ENCODE measurements around the gene SLC6A6. TPM values are rescaled to one million over a fixed set of nuclear protein-coding genes. Genes with fewer than 3 reads are reported as not detected.

Gene SLC6A6
- total and polyA plus RNA-seq, 2 experiments from 2014 or later = 4.6 to 10.6 TPM

- Histone ChIP-seq H3K4me2 (ENCODE audit: unreplicated experiment) (no peak overlapping the region), H3K79me2 (ENCODE audit: insufficient read depth) (no peaks in the 10 kb centered on the region), H3K27ac (no peak overlapping the region), H3K9ac (peak overlapping the region; percentile 52; the same call in 1 of the 2 replicates), H3K4me3 (no peak overlapping the region), H2AFZ (no peak overlapping the region), H3K36me3 (ENCODE audit: low read depth) (no peaks in the 10 kb centered on the region), H4K20me1 (ENCODE audit: insufficient read depth) (no peaks in the 10 kb centered on the region), H3K4me1 (ENCODE audit: insufficient read depth) (no peaks in the 10 kb centered on the region), H3F3A (ENCODE audit: insufficient read depth) (no peaks in the 10 kb centered on the region; the same call in 1 of the 2 replicates), H3K9me2 (ENCODE audit: insufficient read depth) (no peaks in the 10 kb centered on the region), H3K9me3 (ENCODE audit: low read depth) (no peaks in the 10 kb centered on the region), H3K27me3 (replicated peaks; ENCODE audit: insufficient read depth) (peaks cover 4% of the 10 kb centered on the region; the same call in 1 of the 2 replicates)
- WGBS, 2 experiments (ENCODE audit: low coverage in 1 of 2, low lambda C conversion rate in 2 of 2, missing lambda C conversion rate in 2 of 2) = 74% methylated on average over 9 of the region's 9 CpGs
- in situ Hi-C loops (cut with MboI) = loop anchor here (25.0 kb wide), 1 partner anchor 387 kb away; no protein-coding TSS in a partner anchor
- TF ChIP-seq EZH2phosphoT487 (IDR thresholded peaks at IDR 0.05; ENCODE audit: insufficient read depth, low read depth) (no peak), EZH2 (IDR thresholded peaks at IDR 0.05; ENCODE audit: insufficient read depth, poor library complexity, severe bottlenecking) (no peak)
- DNase-seq = no peak
These were observed 122.7 kb downstream of the SLC6A6 start for GRCh38 chr3:14524920-14525660.

GRCh38 chr3:14525685-14526631, 123.6 kb downstream of the SLC6A6 start:
- DNase-seq = peak; percentile 69
- Histone ChIP-seq H3K4me2 (ENCODE audit: unreplicated experiment) (no peak overlapping the region), H3K4me1 (ENCODE audit: insufficient read depth) (no peaks in the 10 kb centered on the region), H3F3A (ENCODE audit: insufficient read depth) (no peaks in the 10 kb centered on the region; the same call in 1 of the 2 replicates), H3K9me2 (ENCODE audit: insufficient read depth) (no peaks in the 10 kb centered on the region), H2AFZ (peak overlapping the region; percentile 39), H3K36me3 (ENCODE audit: low read depth) (no peaks in the 10 kb centered on the region), H3K27ac (no peak overlapping the region; the same call in 1 of the 2 replicates), H3K9ac (peak overlapping the region; percentile 52; the same call in 1 of the 2 replicates), H3K79me2 (ENCODE audit: insufficient read depth) (no peaks in the 10 kb centered on the region), H3K27me3 (replicated peaks; ENCODE audit: insufficient read depth) (peaks cover 4% of the 10 kb centered on the region; the same call in 1 of the 2 replicates), H3K4me3 (peak overlapping the region; percentile 21; the same call in 1 of the 2 replicates), H4K20me1 (ENCODE audit: insufficient read depth) (no peaks in the 10 kb centered on the region), H3K9me3 (ENCODE audit: low read depth) (no peaks in the 10 kb centered on the region)
- no peak for TF ChIP-seq EZH2phosphoT487 (IDR thresholded peaks at IDR 0.05; ENCODE audit: insufficient read depth, low read depth)
- TF ChIP-seq EZH2 (IDR thresholded peaks at IDR 0.05; ENCODE audit: insufficient read depth, poor library complexity, severe bottlenecking) = no peak
- 27 to 28% methylated on average over 17 of the region's 17 CpGs for WGBS, 2 experiments (ENCODE audit: low coverage in 1 of 2, low lambda C conversion rate in 2 of 2, missing lambda C conversion rate in 2 of 2)
- in situ Hi-C loops (cut with MboI) = no loop called here

- H3K4me3 ChIP-seq = no peak overlapping the region
- H3K27me3 ChIP-seq (replicated peaks; ENCODE audit: insufficient read depth) = peaks cover 7% of the 10 kb centered on the region
- TF ChIP-seq EZH2 (IDR thresholded peaks at IDR 0.05; ENCODE audit: insufficient read depth, poor library complexity, severe bottlenecking) (no peak), EZH2phosphoT487 (IDR thresholded peaks at IDR 0.05; ENCODE audit: insufficient read depth, low read depth) (no peak)
- H3K27ac ChIP-seq = no peak overlapping the region
- DNase-seq = no peak
- H4K20me1 ChIP-seq (ENCODE audit: insufficient read depth) = no peaks in the 10 kb centered on the region
- no peaks in the 10 kb centered on the region for H3K9me2 ChIP-seq (ENCODE audit: insufficient read depth)
- in situ Hi-C loops (cut with MboI) = no loop called here
- H3K9ac ChIP-seq = no peak overlapping the region
- no peaks in the 10 kb centered on the region for H3K36me3 ChIP-seq (ENCODE audit: low read depth)
- 52 to 57% methylated on average over 3 of the region's 3 CpGs for WGBS, 2 experiments (ENCODE audit: low coverage in 1 of 2, low lambda C conversion rate in 2 of 2, missing lambda C conversion rate in 2 of 2)
- no peaks in the 10 kb centered on the region for H3K9me3 ChIP-seq (ENCODE audit: low read depth)
- H3K79me2 ChIP-seq (ENCODE audit: insufficient read depth) = no peaks in the 10 kb centered on the region
- no peak overlapping the region for H2AFZ ChIP-seq
- H3F3A ChIP-seq (ENCODE audit: insufficient read depth) = no peaks in the 10 kb centered on the region; the same call in 1 of the 2 replicates
- no peak overlapping the region for H3K4me2 ChIP-seq (ENCODE audit: unreplicated experiment)
- H3K4me1 ChIP-seq (ENCODE audit: insufficient read depth) = no peaks in the 10 kb centered on the region
These were observed 125.7 kb downstream of the SLC6A6 start for GRCh38 chr3:14528081-14528480.

- Histone ChIP-seq H3K9ac (no peak overlapping the region), H4K20me1 (ENCODE audit: insufficient read depth) (no peaks in the 10 kb centered on the region), H3K9me3 (ENCODE audit: low read depth) (no peaks in the 10 kb centered on the region), H3K79me2 (ENCODE audit: insufficient read depth) (no peaks in the 10 kb centered on the region), H3K27ac (no peak overlapping the region), H3K4me3 (no peak overlapping the region), H3F3A (ENCODE audit: insufficient read depth) (no peaks in the 10 kb centered on the region), H2AFZ (no peak overlapping the region), H3K9me2 (ENCODE audit: insufficient read depth) (no peaks in the 10 kb centered on the region), H3K4me2 (ENCODE audit: unreplicated experiment) (no peak overlapping the region), H3K4me1 (ENCODE audit: insufficient read depth) (no peaks in the 10 kb centered on the region), H3K27me3 (replicated peaks; ENCODE audit: insufficient read depth) (peaks cover 22% of the 10 kb centered on the region), H3K36me3 (ENCODE audit: low read depth) (no peaks in the 10 kb centered on the region)
- TF ChIP-seq EZH2phosphoT487 (IDR thresholded peaks at IDR 0.05; ENCODE audit: insufficient read depth, low read depth) (no peak), EZH2 (IDR thresholded peaks at IDR 0.05; ENCODE audit: insufficient read depth, poor library complexity, severe bottlenecking) (no peak)
- in situ Hi-C loops (cut with MboI) = no loop called here
- WGBS, 2 experiments (ENCODE audit: low coverage in 1 of 2, low lambda C conversion rate in 2 of 2, missing lambda C conversion rate in 2 of 2) = 78% methylated on average over 14 to 17 of the region's 17 CpGs
- no peak for DNase-seq
These were observed 129.5 kb downstream of the SLC6A6 start for GRCh38 chr3:14531856-14532395.
